GM18909 (cell line): ENCODE data around the gene RRP9.
"Not testable (repeated sequence)": the region's sequence is repeated elsewhere in the genome, so short reads cannot be mapped to it uniquely, and the experiment has no call there.

Experiments used
- ATAC-seq: cut with Tn5 transposase; IDR thresholded peaks from one replicate; pipeline ENCODE4 v1.9.1; 2021; ENCODE audit warnings: mild to moderate bottlenecking; ENCODE audit not compliant: unreplicated experiment, poor library complexity

RRP9 gene

GRCh38 chr3:51941798-51942602 lies at the start of gene RRP9, which contains the start of gene PARP3:
RRP9 (minus strand) TSS chr3:51941904; CDS start chr3:51941867, 37 bp downstream.
PARP3 (plus strand) TSS chr3:51942363; CDS start chr3:51943356, 993 bp downstream.
- ATAC-seq, result peak; percentile 93

- not testable (repeated sequence) for ATAC-seq
Observed at GRCh38 chr3:51990501-51990971, 48.8 kb upstream of the RRP9 start.

GRCh38 chr3:51988286-51989146 lies 46.8 kb upstream of the RRP9 start:
- ATAC-seq, result no peak

GRCh38 chr3:51987568-51987967 lies 45.9 kb upstream of the RRP9 start:
- ATAC-seq, result no peak

- no peak for ATAC-seq
Observed at GRCh38 chr3:51986010-51986947, 44.6 kb upstream of the RRP9 start.

- ATAC-seq, result no peak
Observed at GRCh38 chr3:51985063-51985462, 43.4 kb upstream of the RRP9 start.

GRCh38 chr3:51984269-51984647 lies 42.6 kb upstream of the RRP9 start:
- ATAC-seq, result no peak

GRCh38 chr3:51983578-51984268 lies 42.0 kb upstream of the RRP9 start:
- ATAC-seq, result no peak

GRCh38 chr3:51982838-51983577 lies 41.3 kb upstream of the RRP9 start, which contains the start of gene ACY1:
ACY1 (plus strand) TSS chr3:51983535; CDS start chr3:51984065, 530 bp downstream.
- peak; percentile 75 for ATAC-seq

GRCh38 chr3:51982352-51982837 lies 40.7 kb upstream of the RRP9 start:
- peak; percentile 51 for ATAC-seq

- ATAC-seq, result no peak
Observed at GRCh38 chr3:51980253-51980652, 38.5 kb upstream of the RRP9 start.

GRCh38 chr3:51978143-51978502 lies 36.4 kb upstream of the RRP9 start:
- no peak for ATAC-seq

- no peak for ATAC-seq
Observed at GRCh38 chr3:51977446-51978142, 35.9 kb upstream of the RRP9 start.

- no peak for ATAC-seq
Observed at GRCh38 chr3:51975852-51976549, 34.3 kb upstream of the RRP9 start.

- peak; percentile 58 for ATAC-seq
Observed at GRCh38 chr3:51974963-51975851, 33.5 kb upstream of the RRP9 start, which contains the start of gene ABHD14A. ABHD14A (plus strand) TSS chr3:51975064; CDS start chr3:51975136, 72 bp downstream.

- peak; percentile 5 for ATAC-seq
Observed at GRCh38 chr3:51974277-51974962, 32.7 kb upstream of the RRP9 start.
